NCI-H345 treated with DMSO at 0.1 percent for 48 hours (cell line): ENCODE data around the gene KSR1.
"Not testable (repeated sequence)": the region's sequence is repeated elsewhere in the genome, so short reads cannot be mapped to it uniquely, and the experiment has no call there.

Experiments used
- DNase-seq: peaks from one replicate; lab custom pipeline; 2025; ENCODE audit not compliant: unreplicated experiment; lab: John Stamatoyannopoulos, UW

KSR1 gene

DNA sequence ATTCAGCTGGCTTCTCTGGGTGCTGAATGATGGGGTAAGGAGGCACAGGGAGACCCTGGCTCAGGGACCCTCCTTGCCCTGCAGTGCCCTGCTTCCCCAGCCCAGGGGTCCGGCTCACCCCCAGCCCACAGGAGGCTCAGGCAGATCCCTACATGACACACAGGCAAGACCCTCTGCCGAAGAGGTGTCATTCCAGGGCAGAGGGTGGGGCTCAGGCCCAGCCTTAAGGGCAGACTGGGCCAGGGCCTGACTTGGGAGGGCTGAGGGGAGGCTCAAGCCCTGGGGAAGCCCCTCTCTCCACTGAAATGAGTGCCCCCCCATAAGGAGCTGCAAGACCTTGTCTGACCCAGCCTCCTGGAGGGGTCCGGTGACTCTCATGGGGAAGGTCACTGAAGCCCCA, 30.3 kb upstream of the KSR1 start:
- DNase-seq = no peak

DNA sequence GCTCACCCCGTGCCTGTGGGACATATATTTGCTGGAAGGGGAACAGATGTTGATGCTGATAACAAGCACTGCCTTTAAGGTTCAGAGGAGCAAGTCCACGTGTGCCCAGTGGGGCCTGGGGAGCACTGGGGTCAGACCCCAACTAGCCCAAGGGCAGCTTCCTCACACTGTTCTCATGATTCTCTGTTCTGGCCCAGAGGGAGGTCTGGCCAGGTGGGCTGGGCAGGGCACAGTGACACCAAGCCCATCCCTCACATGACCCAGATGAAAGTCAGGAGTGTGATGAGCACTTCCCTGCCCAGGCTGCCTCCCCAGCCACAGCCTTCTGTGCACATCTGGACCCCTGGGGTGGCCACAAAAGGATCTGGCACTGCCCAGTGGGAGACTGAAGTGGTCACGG, 29.8 kb upstream of the KSR1 start:
- DNase-seq = not testable (repeated sequence)

DNA sequence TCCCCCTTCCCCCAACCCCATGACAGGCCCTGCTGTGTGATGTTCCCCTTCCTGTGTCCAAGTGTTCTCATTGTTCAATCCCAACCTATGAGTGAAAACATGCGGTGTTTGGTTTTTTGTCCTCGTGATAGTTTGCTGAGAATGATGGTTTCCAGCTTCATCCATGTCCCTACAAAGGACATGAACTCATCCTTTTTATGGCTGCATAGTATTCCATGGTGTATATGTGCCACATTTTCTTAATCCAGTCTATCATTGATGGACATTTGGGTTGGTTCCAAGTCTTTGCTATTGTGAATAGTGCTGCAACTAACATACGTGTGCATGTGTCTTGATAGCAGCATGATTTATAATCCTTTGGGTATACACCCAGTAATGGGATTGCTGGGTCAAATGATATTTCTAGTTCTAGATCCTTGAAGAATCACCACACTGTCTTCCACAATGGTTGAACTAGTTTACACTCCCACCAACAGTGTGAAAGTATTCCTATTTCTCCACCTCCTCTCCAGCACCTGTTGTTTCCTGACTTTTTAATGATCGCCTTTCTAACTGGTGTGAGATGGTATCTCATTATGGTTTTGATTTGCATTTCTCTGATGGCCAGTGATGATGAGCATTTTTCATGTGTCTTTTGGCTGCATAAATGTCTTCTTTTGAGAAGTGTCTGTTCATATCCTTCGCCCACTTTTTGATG, 28.9 kb upstream of the KSR1 start:
- DNase-seq = not testable (repeated sequence)

DNA sequence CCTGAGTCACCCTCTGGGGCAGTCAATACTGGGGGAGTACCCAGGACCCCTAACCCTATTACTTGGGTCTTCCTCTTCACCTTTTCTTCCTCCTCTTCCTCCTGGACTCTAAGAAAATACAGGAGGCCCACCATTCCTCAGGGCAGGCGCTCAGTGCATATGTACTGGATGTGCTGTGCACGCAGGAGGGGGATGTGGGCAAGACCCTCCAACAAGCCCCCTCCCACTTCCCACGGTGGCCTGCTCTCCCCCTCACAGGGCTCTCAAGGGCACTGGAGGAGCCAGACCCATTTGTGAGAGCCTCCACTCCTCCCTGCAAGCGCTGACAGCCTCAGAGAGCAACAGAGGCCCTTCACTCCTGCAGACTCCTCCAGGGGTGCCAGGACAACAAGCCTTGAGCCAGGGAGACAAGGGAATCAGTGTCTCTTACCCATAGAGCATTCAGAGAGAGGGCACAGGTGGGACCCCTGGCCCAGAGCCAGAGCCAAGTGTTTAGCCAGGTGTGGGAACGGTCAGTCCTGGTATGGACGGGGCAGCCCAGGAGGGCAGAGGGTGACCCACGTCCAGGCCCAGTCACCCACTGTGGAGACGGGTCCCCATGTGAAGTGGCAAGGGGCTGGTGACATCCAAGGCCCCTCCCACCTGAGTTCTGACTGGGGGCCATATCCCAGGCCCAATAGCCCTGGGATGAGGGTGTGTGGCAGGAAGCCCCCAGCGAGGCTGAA, 27.3 kb upstream of the KSR1 start:
- no peak for DNase-seq

DNA sequence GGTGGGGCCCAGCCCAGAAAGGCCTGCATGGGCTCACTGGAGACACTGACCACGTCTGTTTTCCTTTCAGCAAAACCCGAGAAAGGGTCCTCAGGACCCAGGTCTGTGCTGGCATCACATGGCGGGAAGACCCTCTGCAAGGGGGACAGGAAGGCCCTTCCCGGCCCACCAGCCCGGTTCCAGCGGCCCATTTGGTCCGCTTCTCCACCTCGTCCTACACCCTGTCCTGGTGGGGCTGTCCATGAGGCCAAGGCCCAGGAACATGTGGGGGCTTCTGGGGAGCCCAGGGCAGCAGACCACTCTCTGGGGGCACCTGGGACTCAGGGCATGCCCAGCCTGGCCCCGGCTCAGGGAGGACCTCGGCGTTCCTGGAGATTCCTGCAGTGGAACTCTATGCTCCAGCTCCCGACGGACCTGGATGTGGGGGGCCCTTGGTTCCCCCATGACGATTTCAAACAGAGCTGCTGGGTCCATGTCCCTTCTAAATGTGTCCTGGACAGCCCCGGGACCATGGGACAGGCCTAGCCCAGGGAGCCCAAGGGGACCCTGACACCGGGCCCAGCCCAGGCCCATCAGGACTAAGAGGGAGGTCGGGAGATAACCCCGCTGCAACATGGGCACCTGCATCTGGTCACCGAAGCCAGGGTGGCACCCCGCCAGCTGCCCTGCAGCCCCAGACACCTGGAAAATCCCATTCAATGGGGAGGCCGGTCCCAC, 26.4 kb upstream of the KSR1 start:
- no peak for DNase-seq

- DNase-seq = no peak
Observed at GRCh38 chr17:27430383-27430840, 25.8 kb upstream of the KSR1 start.

DNA sequence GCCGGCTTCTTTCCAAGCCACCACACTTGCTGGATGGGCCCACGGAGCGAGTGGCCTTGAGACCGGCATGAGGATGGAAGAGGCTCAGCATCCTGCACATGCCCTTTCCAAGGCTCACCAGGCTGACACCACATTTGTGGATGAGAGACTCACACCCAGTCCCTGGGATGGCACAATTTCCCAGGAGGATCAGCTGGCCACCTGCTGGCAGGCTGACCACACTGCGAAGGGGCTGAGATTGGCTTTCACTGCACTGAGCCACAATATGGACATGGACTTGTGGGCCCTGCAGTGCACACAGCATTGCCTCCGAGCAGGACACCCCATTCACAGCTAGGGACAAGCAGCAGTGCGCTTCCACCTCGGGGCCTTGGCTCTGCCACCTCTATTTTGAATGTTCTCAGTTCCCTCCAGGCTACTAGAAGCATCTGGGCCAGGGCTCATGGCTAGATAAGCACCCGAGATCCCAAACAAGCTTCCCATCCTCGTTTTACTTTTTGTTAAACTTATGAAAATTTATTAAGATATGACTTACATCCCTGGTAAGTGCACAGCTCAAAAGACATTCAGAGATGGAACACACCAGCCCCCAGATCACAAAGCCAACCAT, 25.3 kb upstream of the KSR1 start:
- DNase-seq = no peak

DNA sequence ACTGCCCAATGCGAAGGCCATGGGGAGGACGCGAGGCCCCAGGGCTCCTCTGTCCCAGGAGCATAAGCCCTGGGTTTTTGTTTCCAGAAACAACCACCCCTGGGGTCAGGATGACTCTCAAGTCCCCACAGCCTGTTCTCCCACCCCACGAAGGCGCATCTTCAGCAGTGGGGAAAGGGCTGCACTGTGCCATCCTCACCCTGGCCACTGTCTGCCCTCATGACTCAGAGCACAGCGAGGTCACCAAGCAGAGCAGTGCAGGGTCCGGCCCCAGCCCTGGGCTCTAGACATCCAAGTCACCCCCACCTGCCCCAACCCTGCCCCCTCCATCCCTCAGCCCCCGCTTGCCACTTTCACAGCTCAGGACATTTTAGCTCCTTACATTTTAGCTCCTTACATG, 22.7 kb upstream of the KSR1 start:
- DNase-seq = no peak

- DNase-seq = not testable (repeated sequence)
Observed at GRCh38 chr17:27435431-27436070, 20.7 kb upstream of the KSR1 start.

- no peak for DNase-seq
Observed at GRCh38 chr17:27438348-27438998, 17.8 kb upstream of the KSR1 start.

GRCh38 chr17:27439342-27439741, 16.9 kb upstream of the KSR1 start:
- DNase-seq = no peak

DNA sequence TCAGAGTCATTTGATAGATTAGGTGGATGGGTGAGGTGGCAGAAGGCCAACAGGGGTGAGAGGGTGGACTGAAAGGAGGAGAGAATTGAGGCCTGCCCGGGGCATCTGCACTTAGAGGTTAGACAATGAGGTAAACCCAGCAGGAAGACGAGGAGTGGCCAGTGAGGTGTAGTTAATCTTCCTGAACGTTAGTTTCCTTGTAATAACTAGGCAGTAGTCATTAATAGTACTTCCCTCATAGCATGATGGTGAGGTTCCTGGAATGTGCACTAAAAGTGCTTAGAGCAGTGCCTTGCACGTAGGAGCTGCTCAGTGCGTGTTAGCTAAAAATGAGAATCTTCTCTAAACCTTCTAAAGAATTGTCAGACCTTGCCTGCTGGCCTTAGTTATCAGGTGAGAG, 13.5 kb upstream of the KSR1 start:
- no peak for DNase-seq

GRCh38 chr17:27443491-27443890, 12.8 kb upstream of the KSR1 start:
- DNase-seq = no peak

- no peak for DNase-seq
Observed at GRCh38 chr17:27445971-27446370, 10.3 kb upstream of the KSR1 start.

DNA sequence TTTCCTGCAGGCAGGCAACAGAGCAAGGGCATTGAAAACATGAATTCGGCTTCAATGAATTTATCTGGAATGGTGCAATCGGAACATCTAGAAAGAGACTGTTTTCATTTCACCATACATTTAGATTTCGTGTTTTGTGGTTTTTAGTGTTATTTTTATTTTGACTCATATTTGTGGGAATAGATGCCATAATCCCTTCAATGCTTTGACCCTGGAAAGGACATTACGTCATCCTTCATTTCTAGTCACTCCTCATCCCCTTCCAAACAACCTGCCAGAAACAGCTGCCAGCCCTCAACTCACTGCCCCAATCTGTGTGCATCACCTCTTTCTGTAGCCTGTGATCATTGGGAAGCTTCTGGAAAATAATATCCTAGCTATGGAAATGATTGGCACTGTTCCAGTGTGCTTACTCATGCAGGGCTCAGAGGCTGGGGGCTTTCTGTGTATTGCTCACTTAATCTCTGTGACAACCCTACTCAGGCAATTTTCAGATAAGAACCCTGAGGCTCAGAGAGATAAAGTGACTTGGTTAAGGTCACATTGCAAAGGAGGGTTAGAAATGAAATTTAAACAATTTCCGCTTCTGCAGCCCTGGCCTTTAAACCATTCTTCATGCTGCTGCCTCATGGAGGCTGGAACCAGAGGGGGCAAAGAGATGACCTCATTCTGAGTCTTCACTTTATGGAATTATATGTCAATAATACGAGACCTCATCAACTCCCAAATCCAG, 9.5 kb upstream of the KSR1 start:
- DNase-seq = no peak

DNA sequence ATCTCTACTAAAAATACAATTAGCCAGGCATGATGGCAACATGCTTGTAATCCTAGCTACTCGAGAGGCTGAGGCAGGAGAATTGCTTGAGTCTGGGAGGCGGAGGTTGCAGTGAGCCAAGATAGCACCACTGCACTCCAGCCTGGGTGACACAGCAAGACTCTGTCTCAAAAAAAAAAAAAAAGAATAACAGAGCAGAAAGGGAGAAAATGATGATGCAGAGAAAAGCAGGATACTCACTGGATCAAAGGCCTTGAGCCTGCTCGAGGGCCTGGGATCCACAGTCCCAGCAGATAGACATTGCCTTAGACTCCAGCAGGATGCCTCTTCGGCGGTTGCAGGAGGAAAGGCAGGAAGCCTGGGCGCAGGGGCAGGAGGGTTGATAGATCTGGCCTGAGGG, 7.7 kb upstream of the KSR1 start:
- DNase-seq = not testable (repeated sequence)

- no peak for DNase-seq
Observed at GRCh38 chr17:27449541-27449940, 6.7 kb upstream of the KSR1 start.

GRCh38 chr17:27449988-27450387, 6.3 kb upstream of the KSR1 start:
- DNase-seq = no peak

GRCh38 chr17:27450416-27450815, 5.8 kb upstream of the KSR1 start:
- DNase-seq = no peak

GRCh38 chr17:27451906-27452305, 4.3 kb upstream of the KSR1 start:
- no peak for DNase-seq
